ENCODE data around the gene IQGAP1. TPM values are rescaled to one million over a fixed set of nuclear protein-coding genes. Genes with fewer than 3 reads are reported as not detected.
A peak's percentile ranks its signal among the peaks of the same experiment; 100 is the strongest.
"Not testable (repeated sequence)": the region's sequence is repeated elsewhere in the genome, so short reads cannot be mapped to it uniquely, and the experiment has no call there.

IQGAP1 gene
- total and polyA plus RNA-seq, 8 donors, result 22.3 to 222 (median 86.4) TPM

GRCh38 chr15:90497912-90498311 is 109.9 kb downstream of the IQGAP1 start:
- DNase-seq, result peak in 1 of 2 donors; percentile 12

GRCh38 chr15:90500171-90500570 is 112.1 kb downstream of the IQGAP1 start:
- WGBS, 5 donors, result 83 to 98% (median 84%) methylated on average over 2 of the region's 2 CpGs
- H3K4me3 ChIP-seq, result no peak overlapping the region
- H3K27me3 ChIP-seq, result no peaks in the 10 kb centered on the region
- no peaks in the 10 kb centered on the region for H3K4me1 ChIP-seq
- H3K27ac ChIP-seq, result no peak overlapping the region
- H3K36me3 ChIP-seq, result peaks cover 69 to 83% (median 79%) of the 10 kb centered on the region in 4 donors
- TF ChIP-seq EP300 (IDR thresholded peaks at IDR 0.05), result no peak
- TF ChIP-seq, protein P1, sequence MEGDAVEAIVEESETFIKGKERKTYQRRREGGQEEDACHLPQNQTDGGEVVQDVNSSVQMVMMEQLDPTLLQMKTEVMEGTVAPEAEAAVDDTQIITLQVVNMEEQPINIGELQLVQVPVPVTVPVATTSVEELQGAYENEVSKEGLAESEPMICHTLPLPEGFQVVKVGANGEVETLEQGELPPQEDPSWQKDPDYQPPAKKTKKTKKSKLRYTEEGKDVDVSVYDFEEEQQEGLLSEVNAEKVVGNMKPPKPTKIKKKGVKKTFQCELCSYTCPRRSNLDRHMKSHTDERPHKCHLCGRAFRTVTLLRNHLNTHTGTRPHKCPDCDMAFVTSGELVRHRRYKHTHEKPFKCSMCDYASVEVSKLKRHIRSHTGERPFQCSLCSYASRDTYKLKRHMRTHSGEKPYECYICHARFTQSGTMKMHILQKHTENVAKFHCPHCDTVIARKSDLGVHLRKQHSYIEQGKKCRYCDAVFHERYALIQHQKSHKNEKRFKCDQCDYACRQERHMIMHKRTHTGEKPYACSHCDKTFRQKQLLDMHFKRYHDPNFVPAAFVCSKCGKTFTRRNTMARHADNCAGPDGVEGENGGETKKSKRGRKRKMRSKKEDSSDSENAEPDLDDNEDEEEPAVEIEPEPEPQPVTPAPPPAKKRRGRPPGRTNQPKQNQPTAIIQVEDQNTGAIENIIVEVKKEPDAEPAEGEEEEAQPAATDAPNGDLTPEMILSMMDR (IDR thresholded peaks at IDR 0.05), result no peak
- no peak for TF ChIP-seq POLR2AphosphoS5 (IDR thresholded peaks at IDR 0.05)
- TF ChIP-seq POLR2A (IDR thresholded peaks at IDR 0.05), result no peak
- no peaks in the 10 kb centered on the region for H3K9me3 ChIP-seq
- no peak for DNase-seq
- intact Hi-C loops (cut with DNase I; ENCODE audit: low total_unique reads), result no loop called here

More at GRCh38 chr15:90497912-90498311, 109.9 kb downstream of the IQGAP1 start:
- no peak for TF ChIP-seq EP300 (IDR thresholded peaks at IDR 0.05)
- TF ChIP-seq POLR2AphosphoS5 (IDR thresholded peaks at IDR 0.05), result no peak
- TF ChIP-seq, protein P1 (IDR thresholded peaks at IDR 0.05), result no peak
- TF ChIP-seq POLR2A (IDR thresholded peaks at IDR 0.05), result no peak
- Histone ChIP-seq H3K36me3 (peaks cover 87 to 100% (median 100%) of the 10 kb centered on the region in 4 donors), H3K27ac (no peak overlapping the region), H3K27me3 (no peaks in the 10 kb centered on the region), H3K4me1 (no peaks in the 10 kb centered on the region), H3K4me3 (no peak overlapping the region), H3K9me3 (no peaks in the 10 kb centered on the region)
- intact Hi-C loops (cut with DNase I; ENCODE audit: low total_unique reads), result no loop called here
- 64 to 75% (median 74%) methylated on average over 6 of the region's 6 CpGs for WGBS, 5 donors

DNA sequence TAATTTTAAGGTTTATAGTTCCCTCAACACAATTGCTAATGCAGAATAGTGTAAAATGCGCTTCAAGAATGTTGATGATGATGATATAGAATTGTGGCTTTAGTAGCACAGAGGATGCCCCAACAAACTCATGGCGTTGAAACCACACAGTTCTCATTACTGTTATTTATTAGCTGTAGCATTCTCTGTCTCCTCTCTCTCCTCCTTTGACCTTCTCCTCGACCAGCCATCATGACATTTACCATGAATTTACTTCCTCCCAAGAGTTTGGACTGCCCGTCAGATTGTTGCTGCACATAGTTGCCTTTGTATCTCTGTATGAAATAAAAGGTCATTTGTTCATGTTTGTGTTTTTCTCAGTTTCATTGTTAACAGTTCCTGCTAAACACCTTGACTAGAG is 113.9 kb downstream of the IQGAP1 start:
- peaks cover 54 to 66% (median 62%) of the 10 kb centered on the region in 4 donors for H3K36me3 ChIP-seq

GRCh38 chr15:90510781-90511180 is 122.7 kb downstream of the IQGAP1 start:
- 90 to 99% (median 95%) methylated on average over 25 to 29 of the region's 29 CpGs for WGBS, 5 donors
- not testable (repeated sequence) for H3K27me3 ChIP-seq

More for the DNA sequence above, 113.9 kb downstream of the IQGAP1 start:
- H3K4me3 ChIP-seq, result no peak overlapping the region
- TF ChIP-seq, protein P1 (IDR thresholded peaks at IDR 0.05), result no peak
- no peak for TF ChIP-seq POLR2A (IDR thresholded peaks at IDR 0.05)
- no peaks in the 10 kb centered on the region for H3K4me1 ChIP-seq
- DNase-seq, result no peak
- 72 to 83% (median 75%) methylated on average over 4 of the region's 4 CpGs for WGBS, 5 donors
- intact Hi-C loops (cut with DNase I; ENCODE audit: low total_unique reads), result no loop called here
- no peaks in the 10 kb centered on the region for H3K27me3 ChIP-seq
- no peaks in the 10 kb centered on the region for H3K9me3 ChIP-seq
- H3K27ac ChIP-seq, result no peak overlapping the region

DNA sequence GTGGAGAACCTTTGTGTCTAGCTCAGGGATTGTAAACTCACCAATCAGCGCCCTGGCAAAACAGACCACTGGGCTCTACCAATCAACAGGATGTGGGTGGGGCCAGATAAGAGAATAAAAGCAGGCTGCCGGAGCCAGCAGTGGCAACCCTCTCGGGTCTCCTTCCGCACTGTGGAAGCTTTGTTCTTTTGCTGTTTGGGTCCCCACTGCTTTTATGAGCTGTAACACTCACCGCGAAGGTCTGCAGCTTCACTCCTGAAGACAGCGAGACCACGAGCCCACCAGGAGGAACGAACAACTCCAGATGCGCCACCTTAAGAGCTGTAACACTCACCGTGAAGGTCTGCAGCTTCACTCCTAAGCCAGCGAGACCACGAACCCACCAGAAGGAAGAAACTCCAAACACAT is 123.2 kb downstream of the IQGAP1 start:
- H3K36me3 ChIP-seq; intact Hi-C loops (cut with DNase I; ENCODE audit: low total_unique reads); H3K27me3 ChIP-seq; DNase-seq; H3K4me3 ChIP-seq; H3K4me1 ChIP-seq; H3K9me3 ChIP-seq; H3K27ac ChIP-seq: not testable (repeated sequence)
- WGBS, 5 donors, result 82 to 94% (median 90%) methylated on average over 11 to 13 of the region's 13 CpGs

More at GRCh38 chr15:90510781-90511180, 122.7 kb downstream of the IQGAP1 start:
- H3K36me3 ChIP-seq; H3K27ac ChIP-seq; H3K9me3 ChIP-seq; DNase-seq; H3K4me1 ChIP-seq; H3K4me3 ChIP-seq; intact Hi-C loops (cut with DNase I; ENCODE audit: low total_unique reads): not testable (repeated sequence)
